ENCODE data around the gene SLC27A1. TPM values are rescaled to one million over a fixed set of nuclear protein-coding genes. Genes with fewer than 3 reads are reported as not detected.
A peak's percentile ranks its signal among the peaks of the same experiment; 100 is the strongest.

SLC27A1 gene
- total and polyA plus RNA-seq, 10 of the 15 experiments (the other 5 are each of a cell fraction or from before 2014, with no cell fraction given) = 0.11 to 2.3 (median 1.2) TPM

GRCh38 chr19:17555480-17555928, 85.2 kb downstream of the SLC27A1 start, which contains the start of gene COLGALT1 (continued):
- TF ChIP-seq, protein P1, sequence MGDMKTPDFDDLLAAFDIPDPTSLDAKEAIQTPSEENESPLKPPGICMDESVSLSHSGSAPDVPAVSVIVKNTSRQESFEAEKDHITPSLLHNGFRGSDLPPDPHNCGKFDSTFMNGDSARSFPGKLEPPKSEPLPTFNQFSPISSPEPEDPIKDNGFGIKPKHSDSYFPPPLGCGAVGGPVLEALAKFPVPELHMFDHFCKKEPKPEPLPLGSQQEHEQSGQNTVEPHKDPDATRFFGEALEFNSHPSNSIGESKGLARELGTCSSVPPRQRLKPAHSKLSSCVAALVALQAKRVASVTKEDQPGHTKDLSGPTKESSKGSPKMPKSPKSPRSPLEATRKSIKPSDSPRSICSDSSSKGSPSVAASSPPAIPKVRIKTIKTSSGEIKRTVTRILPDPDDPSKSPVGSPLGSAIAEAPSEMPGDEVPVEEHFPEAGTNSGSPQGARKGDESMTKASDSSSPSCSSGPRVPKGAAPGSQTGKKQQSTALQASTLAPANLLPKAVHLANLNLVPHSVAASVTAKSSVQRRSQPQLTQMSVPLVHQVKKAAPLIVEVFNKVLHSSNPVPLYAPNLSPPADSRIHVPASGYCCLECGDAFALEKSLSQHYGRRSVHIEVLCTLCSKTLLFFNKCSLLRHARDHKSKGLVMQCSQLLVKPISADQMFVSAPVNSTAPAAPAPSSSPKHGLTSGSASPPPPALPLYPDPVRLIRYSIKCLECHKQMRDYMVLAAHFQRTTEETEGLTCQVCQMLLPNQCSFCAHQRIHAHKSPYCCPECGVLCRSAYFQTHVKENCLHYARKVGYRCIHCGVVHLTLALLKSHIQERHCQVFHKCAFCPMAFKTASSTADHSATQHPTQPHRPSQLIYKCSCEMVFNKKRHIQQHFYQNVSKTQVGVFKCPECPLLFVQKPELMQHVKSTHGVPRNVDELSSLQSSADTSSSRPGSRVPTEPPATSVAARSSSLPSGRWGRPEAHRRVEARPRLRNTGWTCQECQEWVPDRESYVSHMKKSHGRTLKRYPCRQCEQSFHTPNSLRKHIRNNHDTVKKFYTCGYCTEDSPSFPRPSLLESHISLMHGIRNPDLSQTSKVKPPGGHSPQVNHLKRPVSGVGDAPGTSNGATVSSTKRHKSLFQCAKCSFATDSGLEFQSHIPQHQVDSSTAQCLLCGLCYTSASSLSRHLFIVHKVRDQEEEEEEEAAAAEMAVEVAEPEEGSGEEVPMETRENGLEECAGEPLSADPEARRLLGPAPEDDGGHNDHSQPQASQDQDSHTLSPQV (IDR thresholded peaks at IDR 0.05) = no peak
- TF ChIP-seq RB1 (IDR thresholded peaks at IDR 0.05; ENCODE audit: borderline replicate concordance) (peak; percentile 99), HDGF (IDR thresholded peaks at IDR 0.05) (no peak; the same call in 1 of the 2 replicates), HDAC2 (IDR thresholded peaks at IDR 0.05) (no peak), ZBTB33 (IDR thresholded peaks at IDR 0.05) (no peak)
- TF ChIP-seq, protein P2, sequence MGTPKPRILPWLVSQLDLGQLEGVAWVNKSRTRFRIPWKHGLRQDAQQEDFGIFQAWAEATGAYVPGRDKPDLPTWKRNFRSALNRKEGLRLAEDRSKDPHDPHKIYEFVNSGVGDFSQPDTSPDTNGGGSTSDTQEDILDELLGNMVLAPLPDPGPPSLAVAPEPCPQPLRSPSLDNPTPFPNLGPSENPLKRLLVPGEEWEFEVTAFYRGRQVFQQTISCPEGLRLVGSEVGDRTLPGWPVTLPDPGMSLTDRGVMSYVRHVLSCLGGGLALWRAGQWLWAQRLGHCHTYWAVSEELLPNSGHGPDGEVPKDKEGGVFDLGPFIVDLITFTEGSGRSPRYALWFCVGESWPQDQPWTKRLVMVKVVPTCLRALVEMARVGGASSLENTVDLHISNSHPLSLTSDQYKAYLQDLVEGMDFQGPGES (IDR thresholded peaks at IDR 0.05) = no peak

Other genes with a start within 250 kb of the SLC27A1 start
Only the 7 nearest of the 20 such genes appear.
- gene CCDC194, start 76.3 kb upstream of the SLC27A1 start, total RNA-seq (2014; rRNA removed) = 1.1 and 1.3 TPM in 2 replicates
- 1.3 and 1.7 TPM in 2 replicates for gene CCDC194, start 76.3 kb upstream of the SLC27A1 start, total RNA-seq (2014; rRNA removed; fragmentation: Illumina TruSeq; extraction: Trizol)
- gene CCDC194, start 76.3 kb upstream of the SLC27A1 start, total RNA-seq (2021) = 1.7 and 3.0 TPM in 2 replicates
- 0.24 and 0.87 TPM in 2 replicates for gene CCDC194, start 76.3 kb upstream of the SLC27A1 start, polyA plus RNA-seq (2011; rRNA removed)
- 0.72 and 0.86 TPM in 2 replicates for gene CCDC194, start 76.3 kb upstream of the SLC27A1 start, polyA plus RNA-seq (2014; fragmentation: Illumina TruSeq; extraction: Trizol)
- gene CCDC194, start 76.3 kb upstream of the SLC27A1 start, polyA plus RNA-seq (2014; fragmentation: Nextera tagmentation; extraction: Ambion mirVana) = under 1 TPM; 0.07 to 0.21 TPM
- 2.9 and 3.4 TPM in 2 replicates for gene CCDC194, start 76.3 kb upstream of the SLC27A1 start, polyA plus RNA-seq (2014; rRNA removed)
- 1 to 10 TPM in 1 of 2 experiments, under 1 TPM in 1; 0.78 to 1.1 TPM for gene CCDC194, start 76.3 kb upstream of the SLC27A1 start, polyA plus RNA-seq (2016; fragmentation: Nextera tagmentation; extraction: Ambion mirVana)
- gene BST2, start 64.9 kb upstream of the SLC27A1 start, total RNA-seq (2014; rRNA removed) = 248 and 257 TPM in 2 replicates
- 161 and 175 TPM in 2 replicates for gene BST2, start 64.9 kb upstream of the SLC27A1 start, total RNA-seq (2014; rRNA removed; fragmentation: Illumina TruSeq; extraction: Trizol)
- 271 and 278 TPM in 2 replicates for gene BST2, start 64.9 kb upstream of the SLC27A1 start, total RNA-seq (2021)
- 210 and 301 TPM in 2 replicates for gene BST2, start 64.9 kb upstream of the SLC27A1 start, polyA plus RNA-seq (2011; rRNA removed)
- gene BST2, start 64.9 kb upstream of the SLC27A1 start, polyA plus RNA-seq (2014; fragmentation: Illumina TruSeq; extraction: Trizol) = 62.4 and 198 TPM in 2 replicates
- 100 to 1,000 TPM in 1 of 2 experiments, 10 to 100 TPM in 1; 16.6 to 111 TPM for gene BST2, start 64.9 kb upstream of the SLC27A1 start, polyA plus RNA-seq (2014; fragmentation: Nextera tagmentation; extraction: Ambion mirVana)
- 329 and 331 TPM in 2 replicates for gene BST2, start 64.9 kb upstream of the SLC27A1 start, polyA plus RNA-seq (2014; rRNA removed)
- 100 to 1,000 TPM; 335 to 372 TPM for gene BST2, start 64.9 kb upstream of the SLC27A1 start, polyA plus RNA-seq (2016; fragmentation: Nextera tagmentation; extraction: Ambion mirVana)
- 37.7 and 47.6 TPM in 2 replicates for gene MVB12A, start 50.5 kb upstream of the SLC27A1 start, total RNA-seq (2014; rRNA removed)
- 15.3 and 18.0 TPM in 2 replicates for gene MVB12A, start 50.5 kb upstream of the SLC27A1 start, total RNA-seq (2014; rRNA removed; fragmentation: Illumina TruSeq; extraction: Trizol)
- gene MVB12A, start 50.5 kb upstream of the SLC27A1 start, total RNA-seq (2021) = 41.2 and 46.3 TPM in 2 replicates
- 7.9 and 16.8 TPM in 2 replicates for gene MVB12A, start 50.5 kb upstream of the SLC27A1 start, polyA plus RNA-seq (2011; rRNA removed)
- gene MVB12A, start 50.5 kb upstream of the SLC27A1 start, polyA plus RNA-seq (2014; fragmentation: Illumina TruSeq; extraction: Trizol) = 7.6 and 16.9 TPM in 2 replicates
- 1 to 10 TPM; 1.2 to 2.6 TPM for gene MVB12A, start 50.5 kb upstream of the SLC27A1 start, polyA plus RNA-seq (2014; fragmentation: Nextera tagmentation; extraction: Ambion mirVana)
- gene MVB12A, start 50.5 kb upstream of the SLC27A1 start, polyA plus RNA-seq (2014; rRNA removed) = 46.7 and 47.5 TPM in 2 replicates
- gene MVB12A, start 50.5 kb upstream of the SLC27A1 start, polyA plus RNA-seq (2016; fragmentation: Nextera tagmentation; extraction: Ambion mirVana) = 10 to 100 TPM; 34.7 to 40.9 TPM
- not detected in 2 replicates for gene TMEM221, start 21.9 kb upstream of the SLC27A1 start, total RNA-seq (2014; rRNA removed)
- gene TMEM221, start 21.9 kb upstream of the SLC27A1 start, total RNA-seq (2014; rRNA removed; fragmentation: Illumina TruSeq; extraction: Trizol) = not detected in 2 replicates
- not detected in 2 replicates for gene TMEM221, start 21.9 kb upstream of the SLC27A1 start, total RNA-seq (2021)
- gene TMEM221, start 21.9 kb upstream of the SLC27A1 start, polyA plus RNA-seq (2011; rRNA removed) = not detected in 2 replicates
- gene TMEM221, start 21.9 kb upstream of the SLC27A1 start, polyA plus RNA-seq (2014; fragmentation: Illumina TruSeq; extraction: Trizol) = not detected in 2 replicates
- gene TMEM221, start 21.9 kb upstream of the SLC27A1 start, polyA plus RNA-seq (2014; fragmentation: Nextera tagmentation; extraction: Ambion mirVana) = under 1 TPM in 1 of 2 experiments, not detected in 1; 0.04 TPM
- not detected in 2 replicates for gene TMEM221, start 21.9 kb upstream of the SLC27A1 start, polyA plus RNA-seq (2014; rRNA removed)
- gene TMEM221, start 21.9 kb upstream of the SLC27A1 start, polyA plus RNA-seq (2016; fragmentation: Nextera tagmentation; extraction: Ambion mirVana) = under 1 TPM in 1 of 2 experiments, not detected in 1; 0.24 TPM
- not detected in 2 replicates for gene NXNL1, start 9.6 kb upstream of the SLC27A1 start, total RNA-seq (2014; rRNA removed)
- not detected in 2 replicates for gene NXNL1, start 9.6 kb upstream of the SLC27A1 start, total RNA-seq (2014; rRNA removed; fragmentation: Illumina TruSeq; extraction: Trizol)
- not detected in 2 replicates for gene NXNL1, start 9.6 kb upstream of the SLC27A1 start, total RNA-seq (2021)
- gene NXNL1, start 9.6 kb upstream of the SLC27A1 start, polyA plus RNA-seq (2011; rRNA removed) = not detected in 2 replicates
- not detected in 2 replicates for gene NXNL1, start 9.6 kb upstream of the SLC27A1 start, polyA plus RNA-seq (2014; fragmentation: Illumina TruSeq; extraction: Trizol)
- not detected for gene NXNL1, start 9.6 kb upstream of the SLC27A1 start, polyA plus RNA-seq (2014; fragmentation: Nextera tagmentation; extraction: Ambion mirVana)
- gene NXNL1, start 9.6 kb upstream of the SLC27A1 start, polyA plus RNA-seq (2014; rRNA removed) = not detected in 2 replicates
- gene NXNL1, start 9.6 kb upstream of the SLC27A1 start, polyA plus RNA-seq (2016; fragmentation: Nextera tagmentation; extraction: Ambion mirVana) = not detected
- 74.9 and 89.3 TPM in 2 replicates for gene PGLS, start 41.1 kb downstream of the SLC27A1 start, total RNA-seq (2014; rRNA removed)
- gene PGLS, start 41.1 kb downstream of the SLC27A1 start, total RNA-seq (2014; rRNA removed; fragmentation: Illumina TruSeq; extraction: Trizol) = 37.4 and 41.5 TPM in 2 replicates
- gene PGLS, start 41.1 kb downstream of the SLC27A1 start, total RNA-seq (2021) = 132 TPM in 2 replicates
- 14.9 and 32.6 TPM in 2 replicates for gene PGLS, start 41.1 kb downstream of the SLC27A1 start, polyA plus RNA-seq (2011; rRNA removed)
- gene PGLS, start 41.1 kb downstream of the SLC27A1 start, polyA plus RNA-seq (2014; fragmentation: Illumina TruSeq; extraction: Trizol) = 18.2 and 44.1 TPM in 2 replicates
- gene PGLS, start 41.1 kb downstream of the SLC27A1 start, polyA plus RNA-seq (2014; fragmentation: Nextera tagmentation; extraction: Ambion mirVana) = 1 to 10 TPM; 1.4 to 8.6 TPM
- 136 and 139 TPM in 2 replicates for gene PGLS, start 41.1 kb downstream of the SLC27A1 start, polyA plus RNA-seq (2014; rRNA removed)
- 100 to 1,000 TPM; 101 to 114 TPM for gene PGLS, start 41.1 kb downstream of the SLC27A1 start, polyA plus RNA-seq (2016; fragmentation: Nextera tagmentation; extraction: Ambion mirVana)
- 24.4 and 30.4 TPM in 2 replicates for gene COLGALT1, start 85.1 kb downstream of the SLC27A1 start, total RNA-seq (2014; rRNA removed)
- 16.4 and 17.0 TPM in 2 replicates for gene COLGALT1, start 85.1 kb downstream of the SLC27A1 start, total RNA-seq (2014; rRNA removed; fragmentation: Illumina TruSeq; extraction: Trizol)
- 40.5 and 44.7 TPM in 2 replicates for gene COLGALT1, start 85.1 kb downstream of the SLC27A1 start, total RNA-seq (2021)
- gene COLGALT1, start 85.1 kb downstream of the SLC27A1 start, polyA plus RNA-seq (2011; rRNA removed) = 40.4 and 78.8 TPM in 2 replicates
- 31.4 and 35.7 TPM in 2 replicates for gene COLGALT1, start 85.1 kb downstream of the SLC27A1 start, polyA plus RNA-seq (2014; fragmentation: Illumina TruSeq; extraction: Trizol)
- gene COLGALT1, start 85.1 kb downstream of the SLC27A1 start, polyA plus RNA-seq (2014; fragmentation: Nextera tagmentation; extraction: Ambion mirVana) = 1 to 10 TPM; 1.2 to 3.5 TPM
- gene COLGALT1, start 85.1 kb downstream of the SLC27A1 start, polyA plus RNA-seq (2014; rRNA removed) = 41.8 and 44.3 TPM in 2 replicates
- 10 to 100 TPM; 22.3 to 29.2 TPM for gene COLGALT1, start 85.1 kb downstream of the SLC27A1 start, polyA plus RNA-seq (2016; fragmentation: Nextera tagmentation; extraction: Ambion mirVana)